GM21576 (cell line): ENCODE measurements around the gene HPS4.

Experiments used
- ATAC-seq: cut with Tn5 transposase; IDR thresholded peaks from one replicate; pipeline ENCODE4 v1.9.1; 2021; ENCODE audit warnings: mild to moderate bottlenecking, moderate library complexity; ENCODE audit not compliant: unreplicated experiment

The HPS4 gene

GRCh38 chr22:26499188-26499703 is 15.7 kb upstream of the HPS4 start:
- ATAC-seq = no peak

- no peak for ATAC-seq
Observed at GRCh38 chr22:26496456-26496855, 12.9 kb upstream of the HPS4 start.

- no peak for ATAC-seq
Observed at GRCh38 chr22:26494506-26494905, 10.9 kb upstream of the HPS4 start.

GRCh38 chr22:26492220-26492619 is 8.6 kb upstream of the HPS4 start:
- no peak for ATAC-seq

- ATAC-seq = no peak
Observed at GRCh38 chr22:26489447-26490036, 6.0 kb upstream of the HPS4 start.

- no peak for ATAC-seq
Observed at GRCh38 chr22:26487996-26488395, 4.4 kb upstream of the HPS4 start.

- ATAC-seq = no peak
Observed at GRCh38 chr22:26486394-26486793, 2.8 kb upstream of the HPS4 start.

- ATAC-seq = no peak
Observed at GRCh38 chr22:26485806-26486390, 2.3 kb upstream of the HPS4 start.

- no peak for ATAC-seq
Observed at GRCh38 chr22:26485013-26485412, 1.4 kb upstream of the HPS4 start.

- no peak for ATAC-seq
Observed at GRCh38 chr22:26484360-26484706, 750 bp upstream of the HPS4 start.

GRCh38 chr22:26483043-26483438 is 542 bp downstream of the HPS4 start:
- no peak for ATAC-seq

GRCh38 chr22:26482161-26482560 is 1.4 kb downstream of the HPS4 start:
- no peak for ATAC-seq

- no peak for ATAC-seq
Observed at GRCh38 chr22:26481694-26482093, 1.9 kb downstream of the HPS4 start.

GRCh38 chr22:26481112-26481693 is 2.4 kb downstream of the HPS4 start:
- ATAC-seq = no peak

GRCh38 chr22:26480611-26480932 is 3.0 kb downstream of the HPS4 start:
- ATAC-seq = no peak

GRCh38 chr22:26479792-26480610 is 3.6 kb downstream of the HPS4 start:
- ATAC-seq = no peak

GRCh38 chr22:26479043-26479791 is 4.4 kb downstream of the HPS4 start:
- ATAC-seq = no peak

GRCh38 chr22:26477341-26477731 is 6.2 kb downstream of the HPS4 start:
- no peak for ATAC-seq

- no peak for ATAC-seq
Observed at GRCh38 chr22:26476705-26477340, 6.8 kb downstream of the HPS4 start.

- no peak for ATAC-seq
Observed at GRCh38 chr22:26474682-26475081, 8.9 kb downstream of the HPS4 start.

- ATAC-seq = no peak
Observed at GRCh38 chr22:26471522-26471921, 12.1 kb downstream of the HPS4 start.
